Suprapubic skin (tissue), 4 donors: ENCODE measurements around the gene CUEDC1. TPM values are rescaled to one million over a fixed set of nuclear protein-coding genes. Genes with fewer than 3 reads are reported as not detected.
"Not testable (repeated sequence)": the region's sequence is repeated elsewhere in the genome, so short reads cannot be mapped to it uniquely, and the experiment has no call there.

Experiments used
- DNase-seq, 2 donors: peaks; one replicate each; pipeline ENCODE4 v3.0.0-alpha.2; 2019; ENCODE audit warnings: low spot score in 2 of 2
- H3K27ac ChIP-seq: fragments of 200-600 bp; sonication (generic); one replicate; pipeline ENCODE4 v1.5.1; 2019
- H3K27me3 ChIP-seq: fragments of 200-600 bp; sonication (generic); one replicate; pipeline ENCODE4 v1.5.1; 2019
- H3K36me3 ChIP-seq: fragments of 200-600 bp; sonication (generic); one replicate; pipeline ENCODE4 v1.5.1; 2019
- H3K4me1 ChIP-seq: fragments of 200-600 bp; sonication (generic); one replicate; pipeline ENCODE4 v1.5.1; 2019
- H3K4me3 ChIP-seq: fragments of 200-600 bp; sonication (generic); one replicate; pipeline ENCODE4 v1.5.1; 2019; ENCODE audit warnings: mild to moderate bottlenecking
- H3K9me3 ChIP-seq: fragments of 200-600 bp; sonication (generic); one replicate; pipeline ENCODE4 v1.5.1; 2019
- EP300 ChIP-seq: sonication (generic); formaldehyde crosslinking; IDR thresholded peaks from one replicate; pipeline ENCODE4 v1.6.1; 2017; ENCODE audit warnings: antibody characterized with exemption
- POLR2A ChIP-seq, 2 donors: fragments of 450-650 bp; IDR thresholded peaks; one replicate each; pipeline ENCODE4 v1.6.1; 2017; ENCODE audit warnings: antibody characterized with exemption in 2 of 2, mild to moderate bottlenecking in 2 of 2, moderate library complexity in 2 of 2
- POLR2AphosphoS5 ChIP-seq, 3 donors: sonication (generic); formaldehyde crosslinking; IDR thresholded peaks; one replicate each; pipeline ENCODE4 v1.6.1; 2017; ENCODE audit warnings: antibody characterized with exemption in 3 of 3
- WGBS: methylation state at CpG from one replicate; pipeline ENCODE4 v1.1.5; 2018; 5-methylcytosine and 5-hydroxymethylcytosine counted together
- total RNA-seq, 4 donors: library from RNA; depleted of rRNA; stranded (reverse); fragments of >200 nt; gene quantifications; one replicate each; pipeline ENCODE4 v1.1.0, GENCODE V29; 2016
- TF ChIP-seq, protein P1 (sequence below), 2 donors: fragments of 200-600 bp in 1 of 2; fragments of 450-650 bp in 1 of 2; sonication (generic) in 1 of 2; IDR thresholded peaks; one replicate each; pipeline ENCODE4 v1.5.1; 2016 to 2019; ENCODE audit warnings: antibody characterized with exemption in 2 of 2, mild to moderate bottlenecking in 1 of 2, moderate library complexity in 1 of 2

The CUEDC1 gene
- total RNA-seq, 4 donors from 2014 or later: 5.1 to 34.2 (median 12.8) TPM

DNA sequence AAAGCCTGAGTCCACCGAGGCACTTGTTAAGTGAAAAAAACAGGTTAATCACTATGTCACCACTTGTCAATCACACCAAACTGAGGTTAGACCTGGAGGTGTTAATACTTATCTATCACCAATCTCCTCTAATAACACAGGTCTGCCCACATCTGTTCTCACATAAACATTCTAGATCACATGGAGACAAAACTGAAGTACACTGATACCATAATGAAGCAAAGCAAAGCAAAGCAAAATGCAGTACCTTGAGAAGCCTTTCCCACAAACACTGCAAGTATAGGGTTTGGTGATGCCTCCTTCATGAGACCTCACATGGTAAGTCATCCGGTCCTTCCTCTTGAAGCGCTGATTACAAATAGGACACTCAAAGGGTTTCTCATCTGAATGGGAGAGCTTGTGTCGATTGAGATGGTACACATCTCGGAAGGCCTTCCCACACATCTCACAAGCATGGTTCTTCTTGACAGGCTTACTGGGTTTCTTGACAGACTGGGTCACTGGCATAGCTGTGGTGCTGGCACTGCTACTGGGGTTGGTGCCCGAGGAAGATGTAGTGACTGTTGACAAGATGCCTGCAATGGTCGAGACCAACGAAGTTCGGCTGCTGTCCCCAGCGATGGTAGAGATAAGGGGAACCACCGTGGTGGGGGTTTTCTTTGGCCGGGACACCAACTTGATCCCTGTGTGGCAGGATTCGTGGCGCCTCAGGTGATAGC, 27.4 kb upstream of the CUEDC1 start:
- 83% methylated on average over 14 of the region's 14 CpGs for WGBS
- H3K9me3 ChIP-seq: no peaks in the 10 kb centered on the region
- peaks cover 55% of the 10 kb centered on the region for H3K4me1 ChIP-seq
- peaks cover 45% of the 10 kb centered on the region for H3K36me3 ChIP-seq
- H3K27me3 ChIP-seq: no peaks in the 10 kb centered on the region
- H3K4me3 ChIP-seq: no peak overlapping the region
- H3K27ac ChIP-seq: no peak overlapping the region
- no peak for DNase-seq
- no peak for TF ChIP-seq POLR2A (IDR thresholded peaks at IDR 0.05)
- TF ChIP-seq, protein P1, sequence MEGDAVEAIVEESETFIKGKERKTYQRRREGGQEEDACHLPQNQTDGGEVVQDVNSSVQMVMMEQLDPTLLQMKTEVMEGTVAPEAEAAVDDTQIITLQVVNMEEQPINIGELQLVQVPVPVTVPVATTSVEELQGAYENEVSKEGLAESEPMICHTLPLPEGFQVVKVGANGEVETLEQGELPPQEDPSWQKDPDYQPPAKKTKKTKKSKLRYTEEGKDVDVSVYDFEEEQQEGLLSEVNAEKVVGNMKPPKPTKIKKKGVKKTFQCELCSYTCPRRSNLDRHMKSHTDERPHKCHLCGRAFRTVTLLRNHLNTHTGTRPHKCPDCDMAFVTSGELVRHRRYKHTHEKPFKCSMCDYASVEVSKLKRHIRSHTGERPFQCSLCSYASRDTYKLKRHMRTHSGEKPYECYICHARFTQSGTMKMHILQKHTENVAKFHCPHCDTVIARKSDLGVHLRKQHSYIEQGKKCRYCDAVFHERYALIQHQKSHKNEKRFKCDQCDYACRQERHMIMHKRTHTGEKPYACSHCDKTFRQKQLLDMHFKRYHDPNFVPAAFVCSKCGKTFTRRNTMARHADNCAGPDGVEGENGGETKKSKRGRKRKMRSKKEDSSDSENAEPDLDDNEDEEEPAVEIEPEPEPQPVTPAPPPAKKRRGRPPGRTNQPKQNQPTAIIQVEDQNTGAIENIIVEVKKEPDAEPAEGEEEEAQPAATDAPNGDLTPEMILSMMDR (IDR thresholded peaks at IDR 0.05): no peak

DNA sequence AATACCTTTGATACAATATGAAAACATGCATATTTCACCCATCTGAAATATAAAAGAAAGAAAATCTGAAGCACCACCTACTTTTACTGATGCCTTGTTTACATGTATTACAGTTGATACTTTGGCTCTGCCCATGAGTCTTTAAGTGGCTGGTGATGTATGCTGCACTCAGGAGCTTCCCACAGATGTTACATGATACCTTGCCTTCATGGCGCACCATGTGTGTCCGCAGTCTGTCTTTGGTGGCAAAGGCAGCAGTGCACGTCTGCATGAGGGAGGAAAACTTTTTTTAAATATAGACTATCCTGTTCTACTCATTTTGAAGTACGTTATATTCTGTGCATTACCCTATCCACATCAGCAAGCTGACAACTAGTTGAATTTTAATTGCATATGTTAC, 25.3 kb upstream of the CUEDC1 start:
- TF ChIP-seq POLR2A (IDR thresholded peaks at IDR 0.05) (no peak), EP300 (no peak), POLR2AphosphoS5 (IDR thresholded peaks at IDR 0.05) (no peak)
- TF ChIP-seq, protein P1 (IDR thresholded peaks at IDR 0.05): no peak
- Histone ChIP-seq H3K4me1 (peaks cover 40% of the 10 kb centered on the region), H3K36me3 (peaks cover 66% of the 10 kb centered on the region)

DNA sequence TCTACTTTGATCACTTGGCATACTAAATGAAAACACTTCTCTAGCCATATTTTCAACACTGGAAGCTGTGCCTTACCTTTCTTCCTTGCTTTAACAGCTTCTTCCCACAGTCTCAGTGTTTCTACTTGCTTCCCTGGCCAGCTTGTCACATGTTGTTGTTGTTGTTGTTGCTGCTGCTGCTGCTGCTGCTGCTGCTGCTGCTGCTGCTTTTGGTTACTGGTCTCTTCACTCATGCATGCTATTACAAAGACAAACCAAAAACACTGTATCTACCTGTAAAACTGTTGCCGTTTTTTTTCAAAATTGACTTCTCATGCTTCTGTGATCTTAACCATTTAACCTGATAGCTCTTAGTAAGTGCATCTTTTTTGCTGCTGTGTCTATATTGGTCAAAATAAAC, 23.9 kb upstream of the CUEDC1 start:
- no peaks in the 10 kb centered on the region for H3K9me3 ChIP-seq
- no peak overlapping the region for H3K27ac ChIP-seq
- DNase-seq: no peak
- 73% methylated on average over 1 of the region's 1 CpG for WGBS
- H3K36me3 ChIP-seq: peaks cover 76% of the 10 kb centered on the region
- peaks cover 26% of the 10 kb centered on the region for H3K4me1 ChIP-seq
- no peaks in the 10 kb centered on the region for H3K27me3 ChIP-seq
- no peak overlapping the region for H3K4me3 ChIP-seq
- TF ChIP-seq EP300: no peak
- TF ChIP-seq POLR2AphosphoS5 (IDR thresholded peaks at IDR 0.05): no peak
- TF ChIP-seq, protein P1 (IDR thresholded peaks at IDR 0.05): no peak
- no peak for TF ChIP-seq POLR2A (IDR thresholded peaks at IDR 0.05)

More for the DNA sequence above, 25.3 kb upstream of the CUEDC1 start:
- no peaks in the 10 kb centered on the region for H3K9me3 ChIP-seq
- WGBS: 90% methylated on average over 4 of the region's 4 CpGs
- no peak overlapping the region for H3K4me3 ChIP-seq
- H3K27ac ChIP-seq: no peak overlapping the region
- DNase-seq: no peak
- no peaks in the 10 kb centered on the region for H3K27me3 ChIP-seq

DNA sequence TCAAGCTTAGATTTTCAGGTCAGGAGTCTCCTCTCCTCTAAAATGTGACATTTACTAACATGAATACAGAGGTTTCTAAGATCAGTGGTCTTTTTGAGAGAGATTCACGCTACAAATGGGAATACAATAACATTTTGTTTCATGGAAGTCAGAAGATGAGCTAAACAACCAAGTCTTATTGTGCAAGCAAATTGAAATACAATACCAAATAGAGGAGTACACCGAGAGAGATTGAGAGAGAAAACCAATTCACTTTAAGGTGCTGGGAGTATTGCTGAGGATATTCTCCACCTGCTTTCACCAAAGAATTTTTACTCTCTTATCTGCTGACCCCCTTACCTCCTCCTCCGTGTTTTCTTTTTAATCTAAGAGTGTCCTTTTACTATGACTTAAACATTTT, 21.4 kb upstream of the CUEDC1 start:
- no peaks in the 10 kb centered on the region for H3K27me3 ChIP-seq
- H3K4me3 ChIP-seq: no peak overlapping the region
- WGBS: 88% methylated on average over 3 of the region's 3 CpGs
- TF ChIP-seq POLR2AphosphoS5 (IDR thresholded peaks at IDR 0.05): no peak
- TF ChIP-seq POLR2A (IDR thresholded peaks at IDR 0.05): no peak
- TF ChIP-seq EP300: no peak
- H3K9me3 ChIP-seq: no peaks in the 10 kb centered on the region
- peaks cover 81% of the 10 kb centered on the region for H3K36me3 ChIP-seq
- no peak for DNase-seq
- peaks cover 7% of the 10 kb centered on the region for H3K4me1 ChIP-seq
- no peak overlapping the region for H3K27ac ChIP-seq

DNA sequence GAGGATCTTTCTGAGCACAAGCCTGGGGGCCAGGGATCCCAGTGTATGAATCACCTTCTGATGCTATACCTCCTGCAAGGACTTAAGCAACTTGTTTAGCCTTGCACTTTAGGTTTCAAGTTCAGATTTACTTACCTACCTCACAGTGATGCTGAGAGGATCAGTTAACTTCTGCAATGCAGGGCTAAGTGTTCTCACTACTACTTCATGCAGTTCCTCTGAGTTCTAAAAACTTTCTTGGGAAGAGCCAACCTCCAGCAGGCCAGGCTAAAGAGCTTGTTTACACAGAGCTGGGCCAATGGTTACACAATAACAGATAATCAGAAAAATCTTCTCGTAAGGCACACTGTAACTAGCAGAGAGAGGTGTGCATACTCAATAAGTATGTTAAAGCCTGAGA, 19.8 kb upstream of the CUEDC1 start:
- no peaks in the 10 kb centered on the region for H3K27me3 ChIP-seq
- peaks cover 7% of the 10 kb centered on the region for H3K4me1 ChIP-seq
- H3K4me3 ChIP-seq: no peak overlapping the region
- H3K27ac ChIP-seq: no peak overlapping the region
- no peak for TF ChIP-seq EP300
- no peak for TF ChIP-seq POLR2AphosphoS5 (IDR thresholded peaks at IDR 0.05)
- H3K9me3 ChIP-seq: no peaks in the 10 kb centered on the region
- DNase-seq: no peak
- 33% methylated on average over 1 of the region's 1 CpG for WGBS
- peaks cover 68% of the 10 kb centered on the region for H3K36me3 ChIP-seq

DNA sequence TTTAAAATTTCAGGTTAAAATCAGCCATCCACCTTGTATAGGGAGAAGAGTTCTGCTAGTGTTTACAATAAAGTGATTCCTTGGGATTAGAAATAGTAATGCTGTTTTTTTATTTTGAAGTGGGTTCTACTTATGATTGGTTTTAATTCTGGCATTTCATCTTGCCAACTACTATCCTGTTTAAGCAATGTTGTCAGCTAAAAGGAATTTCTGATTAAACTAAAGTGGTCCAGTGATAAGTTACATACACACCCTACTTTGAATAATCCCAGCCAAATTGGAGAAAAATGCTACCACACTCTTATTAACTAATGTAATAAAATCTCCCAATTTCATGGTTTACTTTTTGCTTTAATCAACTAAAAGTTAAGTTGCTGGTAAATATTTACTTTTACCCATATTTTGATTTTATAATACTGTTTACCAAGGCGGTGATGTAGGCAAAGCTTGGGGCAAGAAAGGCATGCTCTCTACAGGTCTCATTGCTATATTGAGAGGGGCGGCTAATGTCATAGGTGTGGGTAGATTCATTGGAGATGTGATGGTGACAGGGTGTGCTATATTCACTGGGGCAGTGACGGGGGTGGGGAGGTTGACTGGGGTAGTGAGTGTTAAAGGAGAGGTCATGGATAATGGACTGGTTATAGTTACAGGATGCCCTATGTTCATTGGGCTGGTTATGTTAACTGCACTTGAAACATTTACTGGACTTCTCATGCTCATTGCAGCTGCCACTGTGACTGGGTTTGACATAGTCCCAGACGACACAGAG, 19.0 kb upstream of the CUEDC1 start:
- H3K27ac ChIP-seq, DNase-seq: not testable (repeated sequence)

More for the DNA sequence above, 19.0 kb upstream of the CUEDC1 start:
- H3K9me3 ChIP-seq, H3K4me3 ChIP-seq, H3K27me3 ChIP-seq, H3K4me1 ChIP-seq: not testable (repeated sequence)
- WGBS: 86% methylated on average over 4 of the region's 4 CpGs
- peaks cover 61% of the 10 kb centered on the region for H3K36me3 ChIP-seq
